GM20000 (cell line): Measurements from ENCODE around the gene APBA1.

Experiments used
- DNase-seq: peaks from one replicate; pipeline ENCODE4 v3.0.0; 2012; ENCODE audit warnings: low spot score
- TF ChIP-seq, protein P1 (sequence below): IDR thresholded peaks from 2 replicates; pipeline ENCODE4 v1.5.1; 2012; ENCODE audit warnings: mild to moderate bottlenecking, control low read depth; ENCODE audit errors: extremely low read depth, missing control alignments

Gene APBA1

GRCh38 chr9:69571032-69571431 is 101.1 kb downstream of the APBA1 start:
- no peak for DNase-seq
- TF ChIP-seq, protein P1, sequence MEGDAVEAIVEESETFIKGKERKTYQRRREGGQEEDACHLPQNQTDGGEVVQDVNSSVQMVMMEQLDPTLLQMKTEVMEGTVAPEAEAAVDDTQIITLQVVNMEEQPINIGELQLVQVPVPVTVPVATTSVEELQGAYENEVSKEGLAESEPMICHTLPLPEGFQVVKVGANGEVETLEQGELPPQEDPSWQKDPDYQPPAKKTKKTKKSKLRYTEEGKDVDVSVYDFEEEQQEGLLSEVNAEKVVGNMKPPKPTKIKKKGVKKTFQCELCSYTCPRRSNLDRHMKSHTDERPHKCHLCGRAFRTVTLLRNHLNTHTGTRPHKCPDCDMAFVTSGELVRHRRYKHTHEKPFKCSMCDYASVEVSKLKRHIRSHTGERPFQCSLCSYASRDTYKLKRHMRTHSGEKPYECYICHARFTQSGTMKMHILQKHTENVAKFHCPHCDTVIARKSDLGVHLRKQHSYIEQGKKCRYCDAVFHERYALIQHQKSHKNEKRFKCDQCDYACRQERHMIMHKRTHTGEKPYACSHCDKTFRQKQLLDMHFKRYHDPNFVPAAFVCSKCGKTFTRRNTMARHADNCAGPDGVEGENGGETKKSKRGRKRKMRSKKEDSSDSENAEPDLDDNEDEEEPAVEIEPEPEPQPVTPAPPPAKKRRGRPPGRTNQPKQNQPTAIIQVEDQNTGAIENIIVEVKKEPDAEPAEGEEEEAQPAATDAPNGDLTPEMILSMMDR, result no peak

DNA sequence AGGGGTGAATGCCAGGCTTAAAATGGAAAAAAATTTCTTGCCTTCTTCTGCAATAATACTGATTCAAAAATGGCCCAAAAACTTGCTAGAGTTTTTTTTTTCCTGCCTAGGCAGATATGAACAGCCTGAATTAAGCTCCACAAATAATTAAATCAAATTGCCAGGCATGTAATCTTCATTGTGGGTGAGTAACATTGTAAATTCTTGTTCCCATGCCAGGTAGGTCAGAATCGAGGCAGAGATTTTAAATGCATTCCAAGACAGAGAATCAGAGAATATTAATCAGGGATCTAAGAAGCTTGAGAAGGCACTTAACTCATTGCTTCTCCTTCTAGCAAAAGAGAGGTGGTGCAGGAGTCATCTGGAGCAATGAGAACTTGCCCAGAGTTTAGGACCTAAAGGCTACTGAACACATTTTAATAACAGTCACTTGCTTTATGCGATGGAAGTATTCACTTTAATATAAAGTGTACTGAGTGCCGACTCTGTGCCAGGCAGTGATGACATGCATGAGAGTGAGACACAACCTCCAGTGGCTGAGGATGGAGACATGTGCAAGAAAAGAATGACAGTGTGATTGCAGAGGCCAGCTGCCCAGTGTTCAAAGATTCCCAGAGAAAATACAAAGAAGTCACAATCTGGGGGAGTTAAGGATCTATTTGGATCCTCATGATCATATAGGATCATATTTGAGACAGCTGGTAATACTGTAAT is 102.3 kb downstream of the APBA1 start:
- TF ChIP-seq, protein P1, result no peak
- DNase-seq, result no peak

DNA sequence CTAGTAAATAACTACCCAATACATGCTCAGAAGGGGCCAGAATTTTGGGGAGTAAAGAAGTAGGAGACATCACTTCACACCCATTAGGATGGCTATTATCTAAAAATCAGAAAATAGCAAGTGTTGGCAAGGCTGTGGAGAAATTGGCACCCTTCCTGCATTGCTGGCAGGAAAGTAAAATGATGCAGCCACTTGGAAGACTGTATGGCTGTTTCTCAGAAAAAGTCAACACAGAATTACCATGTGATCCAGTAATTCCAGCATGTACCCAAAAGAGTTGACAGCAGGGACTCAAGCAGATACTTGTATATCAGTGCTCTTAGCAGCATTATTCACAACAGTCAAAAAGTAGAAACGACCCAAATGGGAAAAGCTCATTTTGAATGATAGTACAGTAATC is 107.6 kb downstream of the APBA1 start:
- no peak for DNase-seq
- TF ChIP-seq, protein P1, result no peak

DNA sequence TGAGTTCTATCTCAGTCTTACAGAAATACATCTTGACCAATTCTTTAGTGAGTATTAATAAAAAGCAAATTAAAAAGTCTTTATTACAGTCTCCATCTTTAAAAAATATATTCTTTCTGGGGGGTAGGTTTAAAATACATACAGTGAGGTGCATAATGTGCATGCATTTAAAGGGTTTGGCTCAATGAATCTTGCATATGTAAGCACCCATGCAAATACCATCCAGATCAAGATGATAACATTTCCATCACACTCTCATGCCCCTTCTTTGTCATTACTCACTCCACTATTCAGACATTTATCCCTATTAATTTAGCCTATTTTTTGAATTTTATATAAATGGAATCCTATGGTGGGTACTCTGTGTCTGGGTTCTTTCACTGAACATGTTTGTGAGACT is 113.0 kb downstream of the APBA1 start:
- DNase-seq, result no peak
- TF ChIP-seq, protein P1, result no peak

DNA sequence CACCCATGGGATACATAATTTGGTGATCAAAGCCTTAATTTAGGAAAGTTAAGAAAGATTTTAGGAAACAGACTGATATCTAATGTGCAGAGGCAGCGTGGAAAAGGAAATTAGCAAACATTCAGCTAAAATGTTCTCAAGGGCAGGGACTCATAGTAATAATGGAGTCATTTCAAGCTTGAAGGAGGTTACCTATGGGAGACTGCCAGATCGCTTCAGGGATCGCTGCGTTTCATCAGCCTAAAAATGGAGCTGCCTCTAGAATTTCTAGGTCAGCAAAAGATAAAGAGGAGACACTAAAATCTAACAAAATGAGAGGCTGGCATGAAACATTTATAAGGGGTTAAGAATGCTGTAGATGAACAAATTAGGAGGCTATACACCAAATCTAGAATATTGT is 115.5 kb downstream of the APBA1 start:
- TF ChIP-seq, protein P1, result no peak
- DNase-seq, result no peak

DNA sequence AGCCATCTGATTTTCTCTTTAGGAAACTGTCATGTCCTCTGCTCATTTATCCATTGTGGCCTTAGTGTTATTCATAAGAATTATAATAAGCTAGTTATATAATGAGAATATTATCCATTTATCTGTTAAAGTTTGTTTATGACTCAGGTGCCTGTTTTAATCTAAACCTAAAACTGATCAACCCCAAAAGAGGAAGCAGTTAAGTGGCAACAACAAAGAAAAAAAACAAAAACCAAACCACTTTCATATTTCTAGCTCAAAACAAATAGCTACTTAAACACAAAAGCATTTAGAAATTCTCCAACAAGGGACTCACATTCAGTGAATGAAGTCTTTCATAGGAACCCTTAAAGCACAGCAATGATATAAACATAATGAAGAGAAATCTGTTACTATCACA is 116.4 kb downstream of the APBA1 start:
- no peak for DNase-seq
- TF ChIP-seq, protein P1, result no peak

DNA sequence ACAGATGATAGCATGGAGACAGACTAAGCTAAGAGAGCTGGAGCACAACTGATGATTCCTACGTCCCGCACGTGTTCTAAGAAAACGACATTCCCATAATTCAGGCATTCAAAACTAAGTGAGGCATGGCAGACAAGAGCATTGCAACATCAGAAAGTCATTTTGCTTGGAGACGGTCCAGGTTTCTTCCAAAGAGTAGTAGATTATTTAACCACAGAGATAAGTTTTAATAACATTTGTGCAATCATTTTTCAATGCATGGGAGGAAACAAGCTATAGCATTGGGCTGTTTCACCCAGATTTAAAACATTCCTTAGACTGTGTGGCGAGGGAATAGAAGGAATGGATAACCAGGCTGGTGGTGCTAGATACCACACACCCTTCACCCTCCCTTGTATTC is 117.2 kb downstream of the APBA1 start:
- TF ChIP-seq, protein P1, result no peak
- no peak for DNase-seq
